Bronchial smooth muscle cell (primary cell): ENCODE results near the gene ADCY9. TPM values are rescaled to one million over a fixed set of nuclear protein-coding genes. Genes with fewer than 3 reads are reported as not detected.

Experiments
- total RNA-seq: library from RNA; depleted of rRNA; stranded (reverse); fragments of >200 nt; gene quantifications from 2 replicates; pipeline ENCODE4 v1.2.1, GENCODE V29; 2014

The ADCY9 gene
- total RNA-seq = 12.3 and 19.6 TPM in 2 replicates

DNA sequence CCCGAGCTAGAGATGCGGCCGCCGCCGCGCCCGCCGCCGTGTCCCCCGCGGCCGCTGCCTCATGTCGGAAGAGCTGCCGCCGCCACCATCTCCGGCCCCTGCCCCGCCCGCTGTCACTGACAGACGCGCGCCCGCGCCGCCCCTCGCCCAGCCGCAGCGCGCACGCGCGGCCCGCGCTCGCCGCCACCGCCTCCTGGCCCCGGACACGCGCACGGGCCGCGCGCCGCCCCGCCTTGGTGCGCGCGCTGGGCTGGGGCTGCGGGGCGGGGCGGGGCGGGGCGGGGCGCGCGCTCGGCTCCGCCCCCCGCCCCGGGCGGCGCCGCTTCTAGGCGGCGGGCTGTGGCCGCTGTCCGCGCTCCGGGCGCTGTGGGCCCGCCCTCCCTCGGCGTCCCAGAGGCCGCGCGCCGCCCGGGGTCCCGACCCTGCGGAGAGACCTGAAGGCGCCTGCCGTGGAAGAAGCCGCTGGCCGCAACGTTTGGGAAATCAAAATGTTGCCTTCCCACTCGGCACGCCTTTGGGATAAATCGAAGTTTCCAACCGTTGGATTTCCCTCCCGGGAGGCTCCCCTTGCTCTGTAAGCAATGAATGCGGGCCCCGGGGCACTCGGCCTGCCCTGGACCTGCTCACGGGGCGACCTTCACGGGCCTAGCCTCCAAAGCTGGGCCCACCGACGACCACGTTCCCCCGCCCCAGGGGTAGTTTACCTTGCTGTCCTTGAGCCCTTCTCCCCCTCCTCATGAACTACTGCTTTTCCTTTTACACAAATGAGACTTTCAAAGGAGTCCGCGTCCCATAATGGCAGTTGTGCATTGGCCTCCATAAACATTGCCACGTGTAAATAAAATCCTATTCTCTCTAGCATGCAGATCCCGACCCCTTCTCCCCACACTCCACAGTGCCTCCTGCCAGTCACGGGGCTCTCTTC is at the start of gene ADCY9:
TSS of gene ADCY9 (minus strand) at position 118 of the 925 bp plus-strand sequence. CDS start 1,000 bp downstream, outside the sequence.

Other genes with a start within 250 kb of the ADCY9 start
- gene CREBBP, start 235.7 kb downstream of the ADCY9 start, total RNA-seq = 12.8 and 16.1 TPM in 2 replicates
- gene SRL, start 125.6 kb upstream of the ADCY9 start, total RNA-seq = 0.26 and 0.47 TPM in 2 replicates
- 14.8 and 18.5 TPM in 2 replicates for gene TFAP4, start 156.6 kb upstream of the ADCY9 start, total RNA-seq
- 2.4 and 3.1 TPM in 2 replicates for gene GLIS2, start 199.6 kb upstream of the ADCY9 start, total RNA-seq
- gene PAM16, start 234.9 kb upstream of the ADCY9 start, total RNA-seq = 20.4 and 26.5 TPM in 2 replicates